ENCODE measurements around the gene MIX23.

MIX23 gene

GRCh38 chr3:122382888-122383666 lies at the start of gene MIX23:
Gene MIX23, minus strand, starts transcription at chr3:122383231. Its CDS starts 7 bp downstream, at chr3:122383224.
- peak; percentile 81 for DNase-seq

- DNase-seq, result no peak
Measured at GRCh38 chr3:122430371-122430770, 47.3 kb upstream of the MIX23 start.

DNA sequence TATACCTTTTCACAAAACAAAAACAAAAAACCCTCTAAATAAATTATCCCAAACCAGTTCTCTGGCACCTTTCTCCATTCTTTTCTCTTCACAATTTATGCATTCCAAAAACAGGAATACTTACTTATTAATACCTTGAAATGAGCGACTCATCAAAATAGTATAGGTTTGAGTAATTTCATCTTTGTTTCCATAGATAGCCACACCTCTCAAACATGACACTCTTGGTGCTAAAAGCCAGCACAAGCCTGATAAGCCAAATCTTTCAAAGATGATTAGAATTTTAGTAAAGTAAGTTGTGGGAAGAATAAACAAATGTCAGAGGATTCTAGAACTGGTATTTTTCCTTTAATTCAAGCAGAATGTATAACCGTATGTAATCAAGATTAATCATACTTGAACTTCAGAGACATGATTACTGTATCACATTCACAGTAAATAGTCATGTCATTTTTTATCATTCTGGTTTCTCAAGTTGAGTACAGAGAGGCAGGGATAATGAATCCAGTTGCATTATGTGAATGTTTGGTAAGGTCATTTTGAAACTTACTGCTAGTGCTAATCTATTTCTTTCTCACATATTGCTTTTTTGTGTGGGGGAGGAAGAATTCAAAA lies 44.9 kb upstream of the MIX23 start:
- DNase-seq, result no peak

- no peak for DNase-seq
Measured at GRCh38 chr3:122421836-122422235, 38.8 kb upstream of the MIX23 start.

- DNase-seq, result no peak
Measured at GRCh38 chr3:122421101-122421500, 38.1 kb upstream of the MIX23 start.

DNA sequence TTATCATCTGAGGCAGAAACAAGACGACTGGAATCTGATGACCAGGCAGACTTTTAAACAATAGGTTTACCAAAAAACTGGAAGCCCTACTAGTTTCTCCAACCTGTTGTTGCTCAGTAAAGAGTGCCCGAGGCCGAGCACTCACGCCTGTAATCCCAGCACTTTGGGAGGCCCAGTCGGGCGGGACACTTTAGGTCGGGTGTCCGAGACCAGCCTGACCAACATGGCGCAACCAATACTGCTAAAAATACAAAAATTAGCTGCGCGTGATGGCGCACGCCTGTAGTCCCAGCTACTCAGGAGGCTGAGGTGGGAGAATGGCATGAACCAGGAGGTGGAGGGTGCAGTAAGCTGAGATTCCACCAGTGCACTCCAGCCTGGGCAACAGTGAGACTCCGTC lies 33.9 kb upstream of the MIX23 start:
- DNase-seq, result no peak

- DNase-seq, result no peak
Measured at GRCh38 chr3:122415762-122416654, 33.0 kb upstream of the MIX23 start, which contains the start of gene WDR5B. Gene WDR5B, minus strand, starts transcription at chr3:122416062. Its CDS starts 534 bp downstream, at chr3:122415528.

DNA sequence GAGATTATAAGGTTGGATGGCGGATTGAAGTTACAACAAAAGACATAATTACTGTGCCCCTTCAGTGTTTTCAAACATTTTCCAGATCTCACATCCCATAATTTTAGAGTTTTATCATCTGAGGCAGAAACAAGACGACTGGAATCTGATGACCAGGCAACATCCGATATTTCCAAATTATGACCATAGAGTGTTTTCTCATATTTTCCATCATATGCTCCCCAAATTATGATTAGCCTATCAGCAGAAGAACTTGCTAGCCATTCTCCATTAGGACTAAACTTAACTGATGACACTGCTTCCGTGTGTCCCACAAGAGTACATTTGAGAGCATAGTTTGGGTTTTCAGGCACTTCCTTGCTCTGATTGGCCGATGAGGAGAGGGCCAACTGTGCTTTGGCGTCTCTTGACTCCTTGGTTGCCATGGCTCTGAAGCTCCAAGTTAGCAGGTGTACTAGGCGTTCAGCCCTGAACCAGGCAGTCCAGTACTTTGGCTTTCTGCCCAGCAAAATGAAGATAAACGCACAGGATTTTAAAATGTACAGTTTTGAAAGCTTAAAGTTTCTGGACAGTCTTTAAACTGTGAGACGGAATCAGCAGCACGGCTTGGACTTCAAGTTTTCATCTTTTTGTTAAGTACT lies 32.2 kb upstream of the MIX23 start:
- DNase-seq, result no peak

DNA sequence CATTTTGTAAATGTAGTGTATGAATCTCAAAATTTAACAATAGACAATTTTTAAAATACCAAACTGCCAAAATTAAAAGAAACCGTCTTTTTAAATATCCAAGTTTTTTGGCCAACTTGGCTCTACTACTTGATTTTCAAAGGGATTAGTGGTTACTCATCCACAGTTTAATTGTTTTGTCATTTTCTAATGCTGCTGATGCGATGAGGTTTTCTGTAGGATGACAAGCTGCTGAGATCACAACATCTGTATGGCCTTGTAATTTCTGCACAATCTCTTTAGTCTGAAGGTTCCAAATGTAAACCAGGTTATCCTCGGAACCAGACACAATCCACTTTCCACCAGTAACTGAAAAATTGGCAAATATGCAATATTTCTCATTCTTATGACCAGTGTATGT lies 31.4 kb upstream of the MIX23 start:
- no peak for DNase-seq

DNA sequence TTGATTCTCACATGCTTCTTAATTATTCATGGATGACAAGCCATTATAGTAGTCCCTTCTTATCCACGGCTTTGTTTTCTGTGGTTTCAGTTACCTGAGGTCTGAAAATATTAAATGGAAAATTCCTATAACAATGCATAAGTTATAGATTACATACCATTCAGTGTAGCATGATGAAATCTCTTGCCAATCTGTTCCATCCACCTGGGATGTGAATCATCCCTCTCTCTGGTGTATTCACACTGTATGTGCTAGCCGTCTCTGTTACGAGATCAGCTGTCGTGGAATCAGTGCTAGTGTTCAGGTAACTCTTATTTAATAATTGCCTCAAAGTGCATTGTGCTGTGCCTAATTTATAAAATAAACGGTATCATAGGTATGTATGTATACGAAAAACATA lies 27.6 kb upstream of the MIX23 start:
- DNase-seq, result no peak

DNA sequence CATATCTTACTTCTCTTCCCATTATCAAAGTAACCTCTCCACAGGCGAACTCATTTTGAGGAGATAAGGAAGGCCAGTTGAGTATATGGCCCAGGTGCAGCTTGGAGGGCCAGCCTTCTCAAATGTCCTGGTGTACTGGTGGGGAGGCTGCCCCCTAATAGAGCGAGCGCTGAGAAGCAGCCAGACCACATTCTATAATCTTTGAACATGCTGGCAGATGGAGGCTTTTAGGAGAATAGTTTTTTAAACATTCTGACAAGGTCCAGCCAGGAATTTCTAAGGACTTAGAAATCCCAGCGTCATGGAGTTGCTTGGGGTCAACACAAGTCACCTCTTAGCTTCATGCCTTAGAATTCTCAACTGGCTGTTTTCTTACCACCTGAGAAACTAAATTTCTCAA lies 27.1 kb upstream of the MIX23 start:
- no peak for DNase-seq

DNA sequence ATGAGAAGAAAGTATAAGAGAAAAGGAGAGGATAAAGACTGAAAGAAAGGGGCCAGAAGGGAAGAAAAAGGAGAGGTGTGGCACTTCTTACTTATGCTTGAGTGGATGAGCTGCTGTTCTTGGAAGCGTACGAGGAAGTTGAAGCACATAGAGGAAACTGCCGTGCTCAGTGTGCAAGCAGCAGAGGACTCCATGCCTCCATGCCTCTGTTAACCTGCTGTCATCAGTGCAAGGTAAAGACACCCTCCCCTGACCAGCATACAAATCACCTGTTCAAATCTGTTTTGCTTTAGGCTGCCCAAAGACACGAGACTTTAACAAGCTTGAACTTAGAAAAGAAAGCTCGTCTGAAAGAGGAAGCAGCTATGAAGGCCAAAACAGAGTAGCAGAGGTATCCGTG lies 26.4 kb upstream of the MIX23 start:
- DNase-seq, result no peak

DNA sequence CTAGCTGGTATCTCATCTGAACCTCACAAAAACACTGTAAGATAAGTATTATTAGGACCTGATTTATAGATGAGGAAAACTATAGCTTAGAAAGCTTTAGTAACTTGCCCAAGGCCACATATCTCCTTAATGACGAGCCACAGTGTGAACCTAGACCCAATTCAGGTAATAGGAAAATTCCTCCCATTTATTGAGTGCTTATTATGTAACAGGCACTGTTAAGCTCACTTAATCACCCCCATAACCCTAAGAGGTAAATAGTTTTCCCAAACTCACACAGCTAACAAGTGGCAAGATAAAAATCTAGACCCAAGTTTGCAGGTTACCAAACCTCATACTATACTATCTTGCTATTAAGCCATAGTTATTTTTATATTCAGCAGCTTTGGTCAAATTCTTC lies 24.9 kb upstream of the MIX23 start:
- DNase-seq, result no peak

DNA sequence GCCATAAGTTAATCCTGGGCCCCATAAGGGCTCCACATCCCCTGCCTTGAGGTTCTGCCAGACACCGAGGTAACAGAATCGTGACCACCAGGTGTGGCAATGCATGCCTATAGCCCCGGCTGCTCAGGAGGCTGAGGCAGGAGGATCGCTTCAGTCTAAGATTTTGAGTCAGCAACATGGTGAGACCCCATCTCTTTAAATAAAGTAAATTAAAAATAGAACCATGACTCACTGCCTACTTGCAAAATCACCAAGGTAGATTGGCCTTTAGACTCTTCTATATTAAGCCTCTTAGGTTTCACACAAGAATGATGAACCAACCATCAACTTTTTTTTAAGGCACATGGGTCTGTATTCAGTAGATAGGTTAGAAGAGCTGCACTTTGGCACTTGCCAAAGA lies 23.2 kb upstream of the MIX23 start:
- no peak for DNase-seq

DNA sequence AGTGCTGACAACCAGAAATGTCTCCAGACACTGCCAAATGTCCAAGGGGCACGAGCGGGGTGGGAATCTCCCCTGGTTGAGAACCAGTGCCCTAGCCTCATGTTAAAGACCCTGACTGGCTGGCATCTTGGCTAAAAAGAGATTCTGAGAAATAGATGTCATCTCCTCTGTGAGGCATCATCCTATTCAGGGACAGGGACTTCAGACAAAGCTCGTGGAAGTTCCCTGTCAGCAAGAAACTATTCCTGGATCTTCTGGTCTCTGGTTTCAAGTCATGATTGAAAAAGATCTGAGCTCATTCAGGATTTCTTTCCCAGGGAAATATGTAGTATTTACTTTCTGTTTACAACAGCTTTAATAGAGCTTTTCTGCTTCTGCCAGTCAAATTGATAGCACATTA lies 22.0 kb upstream of the MIX23 start:
- no peak for DNase-seq

DNA sequence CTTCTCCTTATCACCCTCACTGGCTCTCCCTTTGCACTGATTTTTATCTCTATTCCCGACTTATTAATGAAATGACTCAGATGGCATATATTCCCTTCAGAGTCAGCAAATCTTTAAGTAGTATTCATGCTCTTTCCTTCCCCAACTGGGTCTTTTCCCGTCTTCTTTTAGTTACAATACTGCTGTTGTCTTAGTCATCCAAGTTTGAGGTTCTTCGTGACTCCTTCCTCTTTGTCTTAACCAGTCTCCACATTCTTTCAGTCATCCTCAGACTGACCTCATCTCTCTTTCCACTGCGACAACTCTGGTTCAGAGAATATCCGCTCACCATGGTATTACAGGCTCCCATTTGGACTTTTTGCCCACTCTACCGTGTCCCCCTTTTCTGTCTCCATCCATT lies 20.5 kb upstream of the MIX23 start:
- DNase-seq, result no peak

DNA sequence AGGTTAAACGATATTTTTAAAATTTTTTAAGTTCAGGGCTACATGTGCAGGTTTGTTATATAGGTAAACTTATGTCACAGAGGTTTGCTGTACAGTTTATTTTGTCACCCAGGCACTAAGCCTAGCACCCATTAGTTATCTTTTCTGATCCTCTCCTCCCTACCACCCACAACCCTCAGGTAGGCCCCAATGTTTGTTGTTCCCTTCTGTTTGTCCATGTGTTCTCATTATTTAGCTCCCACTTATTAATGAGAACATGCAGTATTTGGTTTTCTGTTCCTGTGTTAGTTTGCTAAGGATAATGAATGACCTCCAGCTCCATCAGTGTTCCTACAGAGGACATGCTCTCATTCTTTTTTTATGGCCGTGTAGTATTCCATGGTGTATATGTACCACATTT lies 15.9 kb upstream of the MIX23 start:
- no peak for DNase-seq

GRCh38 chr3:122397201-122397600 lies 14.2 kb upstream of the MIX23 start:
- no peak for DNase-seq

- DNase-seq, result no peak
Measured at GRCh38 chr3:122396511-122396910, 13.5 kb upstream of the MIX23 start.

DNA sequence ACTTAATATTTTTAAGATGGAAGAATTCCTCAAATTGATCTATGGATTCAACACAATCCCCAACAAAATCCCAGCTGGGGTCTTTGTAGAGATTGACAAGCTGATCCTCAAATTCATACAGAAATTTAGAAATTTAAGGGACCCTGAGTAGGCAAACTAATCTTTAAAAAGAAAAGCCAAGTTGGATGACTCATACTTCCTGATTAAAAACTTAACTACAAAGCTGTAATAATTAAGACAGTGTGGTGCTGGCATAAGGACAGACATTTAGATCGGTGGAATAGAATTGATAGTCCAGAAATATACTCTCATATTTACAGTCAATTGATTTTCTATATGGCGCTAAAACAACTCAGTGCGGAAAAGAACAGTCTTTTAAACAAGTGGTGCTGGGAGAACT lies 12.6 kb upstream of the MIX23 start:
- no peak for DNase-seq

DNA sequence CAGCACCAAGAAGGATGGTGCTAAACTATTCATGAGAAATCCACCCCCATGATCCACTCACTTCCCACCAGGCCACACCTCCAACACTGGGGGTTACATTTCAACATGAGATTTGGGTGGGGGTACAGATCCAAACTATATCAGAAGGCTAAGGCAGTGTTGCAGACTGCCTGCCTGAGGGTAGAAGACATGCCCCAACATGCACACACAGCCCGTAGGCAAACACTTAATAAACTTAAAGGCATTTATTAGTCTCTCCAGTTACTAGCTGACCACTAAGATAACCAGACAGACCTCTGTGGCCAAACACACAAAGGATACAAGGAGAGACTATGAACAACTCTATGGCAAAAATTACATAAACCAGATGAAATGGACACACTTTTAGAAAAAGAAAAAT lies 11.1 kb upstream of the MIX23 start:
- no peak for DNase-seq

- peak; percentile 45 for DNase-seq
Measured at GRCh38 chr3:122392868-122393844, 10.1 kb upstream of the MIX23 start.
